Thyroid gland (tissue), 4 donors: ENCODE data around the gene KCP.

Experiments
- CTCF ChIP-seq, 6 experiments: fragments of 200-600 bp in 3 of 6; fragments of 450-650 bp in 3 of 6; sonication (generic) in 3 of 6; IDR thresholded peaks; one replicate each; pipeline ENCODE4 v1.5.1; 2016 to 2019; ENCODE audit warnings: antibody characterized with exemption in 6 of 6, mild to moderate bottlenecking in 2 of 6, inconsistent platforms in 1 of 6, moderate library complexity in 1 of 6
- POLR2A ChIP-seq, 2 donors: fragments of 450-650 bp; IDR thresholded peaks; one replicate each; pipeline ENCODE4 v1.6.1; 2017; ENCODE audit warnings: antibody characterized with exemption in 2 of 2, mild to moderate bottlenecking in 2 of 2, moderate library complexity in 1 of 2

- TF ChIP-seq POLR2A (IDR thresholded peaks at IDR 0.05), result no peak
- no peak for TF ChIP-seq CTCF (IDR thresholded peaks at IDR 0.05)
Measured at GRCh38 chr7:128906001-128906765, 4.3 kb downstream of the KCP start.
